T-helper 1 cell treated with Interleukin-12 subunit alpha and Interleukin-12 subunit beta and Interleukin-4 antibody, amounts not matched to agents 30 μg/mL and 1 μg/mL, for 36 hours (primary cell): ENCODE results near the gene SORCS1.

Experiments
- H3K27ac Mint-ChIP-seq: one replicate; pipeline ENCODE4 v1.8.0; 2021; ENCODE audit warnings: mild to moderate bottlenecking, mixed read lengths
- H3K27me3 Mint-ChIP-seq: one replicate; pipeline ENCODE4 v1.8.0; 2021; ENCODE audit warnings: low read depth, mixed read lengths
- H3K36me3 Mint-ChIP-seq: one replicate; pipeline ENCODE4 v1.8.0; 2021; ENCODE audit warnings: low read depth, mixed read lengths
- H3K4me1 Mint-ChIP-seq: one replicate; pipeline ENCODE4 v1.8.0; 2021; ENCODE audit warnings: low read depth, mixed read lengths
- H3K4me3 Mint-ChIP-seq: one replicate; pipeline ENCODE4 v1.8.0; 2021; ENCODE audit warnings: mild to moderate bottlenecking, moderate library complexity, mixed read lengths
- H3K9me3 Mint-ChIP-seq: one replicate; pipeline ENCODE4 v1.8.0; 2021; ENCODE audit warnings: mixed read lengths

The SORCS1 gene

GRCh38 chr10:106563384-106563783 lies 601.1 kb downstream of the SORCS1 start:
- no peaks in the 10 kb centered on the region for H3K27me3 Mint-ChIP-seq
- H3K9me3 Mint-ChIP-seq = no peaks in the 10 kb centered on the region
- no peak overlapping the region for H3K27ac Mint-ChIP-seq
- H3K4me1 Mint-ChIP-seq = no peaks in the 10 kb centered on the region
- H3K36me3 Mint-ChIP-seq = no peaks in the 10 kb centered on the region
- H3K4me3 Mint-ChIP-seq = no peak overlapping the region

GRCh38 chr10:106560925-106561640 lies 603.4 kb downstream of the SORCS1 start:
- Mint-ChIP-seq H3K27ac (no peak overlapping the region), H3K36me3 (no peaks in the 10 kb centered on the region), H3K4me3 (no peak overlapping the region), H3K9me3 (no peaks in the 10 kb centered on the region), H3K4me1 (no peaks in the 10 kb centered on the region), H3K27me3 (no peaks in the 10 kb centered on the region)

- no peaks in the 10 kb centered on the region for H3K27me3 Mint-ChIP-seq
- H3K4me1 Mint-ChIP-seq = no peaks in the 10 kb centered on the region
- H3K9me3 Mint-ChIP-seq = no peaks in the 10 kb centered on the region
- H3K27ac Mint-ChIP-seq = no peak overlapping the region
- no peaks in the 10 kb centered on the region for H3K36me3 Mint-ChIP-seq
- H3K4me3 Mint-ChIP-seq = no peak overlapping the region
Measured at GRCh38 chr10:106559442-106559841, 605.1 kb downstream of the SORCS1 start.

GRCh38 chr10:106557951-106558733 lies 606.4 kb downstream of the SORCS1 start:
- Mint-ChIP-seq H3K27ac (no peak overlapping the region), H3K36me3 (no peaks in the 10 kb centered on the region), H3K27me3 (no peaks in the 10 kb centered on the region), H3K4me3 (no peak overlapping the region), H3K4me1 (no peaks in the 10 kb centered on the region), H3K9me3 (no peaks in the 10 kb centered on the region)

GRCh38 chr10:106557053-106557452 lies 607.5 kb downstream of the SORCS1 start:
- Mint-ChIP-seq H3K9me3 (no peaks in the 10 kb centered on the region), H3K27me3 (no peaks in the 10 kb centered on the region), H3K4me3 (no peak overlapping the region), H3K27ac (no peak overlapping the region), H3K36me3 (no peaks in the 10 kb centered on the region), H3K4me1 (no peaks in the 10 kb centered on the region)

GRCh38 chr10:106555599-106555998 lies 608.9 kb downstream of the SORCS1 start:
- H3K4me3 Mint-ChIP-seq = no peak overlapping the region
- no peaks in the 10 kb centered on the region for H3K4me1 Mint-ChIP-seq
- H3K36me3 Mint-ChIP-seq = no peaks in the 10 kb centered on the region
- H3K27ac Mint-ChIP-seq = no peak overlapping the region
- H3K9me3 Mint-ChIP-seq = no peaks in the 10 kb centered on the region
- H3K27me3 Mint-ChIP-seq = no peaks in the 10 kb centered on the region

DNA sequence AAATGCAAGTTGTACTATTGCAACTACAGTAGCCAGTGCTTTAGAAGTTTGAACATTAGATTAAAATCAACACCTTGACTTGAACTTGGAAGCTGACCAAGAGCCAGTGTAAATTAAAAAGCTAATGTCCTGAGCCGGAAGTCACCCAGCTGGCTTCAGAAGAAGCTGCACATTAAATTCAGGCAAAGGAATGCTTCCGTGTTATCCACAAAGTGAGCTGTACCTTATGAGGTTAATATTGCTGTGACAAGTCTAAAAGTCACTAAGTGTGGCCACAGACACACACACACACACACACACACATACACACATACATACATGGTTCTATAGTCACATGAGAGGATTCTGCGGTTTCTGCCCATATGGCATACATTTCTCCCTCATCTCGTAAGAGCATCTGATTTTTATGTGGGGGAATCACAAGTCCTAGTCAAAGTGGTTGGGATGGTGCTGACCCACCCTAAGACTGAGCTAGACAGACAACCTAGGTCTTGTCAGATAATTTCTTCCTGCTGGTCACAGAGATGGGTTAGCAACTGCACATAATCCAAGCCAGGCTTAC lies 612.9 kb downstream of the SORCS1 start:
- Mint-ChIP-seq H3K4me3 (no peak overlapping the region), H3K9me3 (no peaks in the 10 kb centered on the region), H3K4me1 (no peaks in the 10 kb centered on the region), H3K36me3 (no peaks in the 10 kb centered on the region), H3K27me3 (no peaks in the 10 kb centered on the region), H3K27ac (no peak overlapping the region)

DNA sequence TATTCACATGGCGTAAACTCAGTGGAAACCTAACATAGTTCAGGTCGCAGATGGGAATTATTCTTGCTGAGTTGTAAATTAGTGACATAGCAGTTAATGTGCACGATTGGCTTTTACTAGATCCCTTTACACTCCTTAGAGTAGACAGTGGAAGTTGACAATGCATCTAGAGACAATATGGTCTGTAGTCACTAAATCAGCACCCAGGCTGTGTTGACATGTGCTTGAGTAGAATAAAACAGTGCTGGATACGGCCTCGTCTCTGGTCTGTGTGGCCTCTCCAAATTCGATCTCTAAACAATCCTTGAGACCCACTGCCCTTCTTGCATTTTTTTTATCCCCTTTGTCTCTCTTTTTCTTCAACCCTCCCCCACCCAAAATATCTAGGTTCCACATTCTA lies 615.7 kb downstream of the SORCS1 start:
- Mint-ChIP-seq H3K36me3 (no peaks in the 10 kb centered on the region), H3K9me3 (no peaks in the 10 kb centered on the region), H3K27ac (no peak overlapping the region), H3K4me1 (no peaks in the 10 kb centered on the region), H3K27me3 (no peaks in the 10 kb centered on the region), H3K4me3 (no peak overlapping the region)

GRCh38 chr10:106547047-106547635 lies 617.4 kb downstream of the SORCS1 start:
- Mint-ChIP-seq H3K9me3 (no peaks in the 10 kb centered on the region), H3K36me3 (no peaks in the 10 kb centered on the region), H3K4me1 (no peaks in the 10 kb centered on the region), H3K27ac (no peak overlapping the region), H3K27me3 (no peaks in the 10 kb centered on the region), H3K4me3 (no peak overlapping the region)

DNA sequence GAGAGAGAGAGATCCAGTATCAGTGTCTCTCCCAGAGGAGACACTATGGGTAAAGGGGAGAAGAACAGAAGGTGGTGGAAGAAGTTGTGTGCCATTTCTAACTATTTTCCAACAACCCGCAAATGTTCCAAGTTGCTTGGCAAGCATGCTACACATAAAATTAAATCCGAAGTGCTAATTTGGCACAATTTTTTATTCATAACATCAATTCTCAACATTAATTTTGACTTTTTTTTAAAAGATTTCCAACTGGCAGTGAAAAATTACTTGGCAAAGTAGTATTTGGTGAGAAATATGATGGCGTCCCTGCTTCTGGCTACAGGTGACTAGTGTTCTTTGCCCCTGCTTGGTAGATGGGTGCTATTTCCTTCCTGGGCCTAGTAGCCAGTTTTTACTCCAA lies 622.0 kb downstream of the SORCS1 start:
- H3K27me3 Mint-ChIP-seq = no peaks in the 10 kb centered on the region
- no peaks in the 10 kb centered on the region for H3K4me1 Mint-ChIP-seq
- no peaks in the 10 kb centered on the region for H3K9me3 Mint-ChIP-seq
- no peak overlapping the region for H3K27ac Mint-ChIP-seq
- no peaks in the 10 kb centered on the region for H3K36me3 Mint-ChIP-seq
- no peak overlapping the region for H3K4me3 Mint-ChIP-seq

DNA sequence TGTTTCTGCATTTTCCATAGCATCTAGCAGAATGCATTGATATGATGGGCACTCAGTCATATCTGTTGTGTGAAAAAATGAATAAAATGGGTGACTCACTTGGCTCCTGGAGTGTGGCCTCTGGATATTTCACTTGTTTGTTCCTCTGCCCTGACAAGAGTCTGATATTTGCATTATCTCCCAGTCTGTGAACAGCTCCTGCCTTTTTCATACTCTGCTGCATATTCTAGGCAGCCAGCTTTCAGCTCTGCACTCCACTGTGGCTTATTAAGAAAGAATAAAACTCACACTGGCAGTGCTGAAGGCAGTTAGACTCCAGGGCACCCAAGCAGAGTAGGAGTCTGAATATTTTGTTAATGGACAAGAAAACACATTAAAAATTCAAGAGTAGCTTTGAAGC lies 623.9 kb downstream of the SORCS1 start:
- Mint-ChIP-seq H3K36me3 (no peaks in the 10 kb centered on the region), H3K9me3 (no peaks in the 10 kb centered on the region), H3K27ac (no peak overlapping the region), H3K27me3 (no peaks in the 10 kb centered on the region), H3K4me3 (no peak overlapping the region), H3K4me1 (no peaks in the 10 kb centered on the region)

- Mint-ChIP-seq H3K36me3 (no peaks in the 10 kb centered on the region), H3K9me3 (no peaks in the 10 kb centered on the region), H3K27me3 (no peaks in the 10 kb centered on the region), H3K4me3 (no peak overlapping the region), H3K4me1 (no peaks in the 10 kb centered on the region), H3K27ac (no peak overlapping the region)
Measured at GRCh38 chr10:106537866-106538265, 626.6 kb downstream of the SORCS1 start.

- Mint-ChIP-seq H3K9me3 (no peaks in the 10 kb centered on the region), H3K27ac (no peak overlapping the region), H3K4me1 (no peaks in the 10 kb centered on the region), H3K36me3 (no peaks in the 10 kb centered on the region), H3K4me3 (no peak overlapping the region), H3K27me3 (no peaks in the 10 kb centered on the region)
Measured at GRCh38 chr10:106535304-106535953, 629.1 kb downstream of the SORCS1 start.

DNA sequence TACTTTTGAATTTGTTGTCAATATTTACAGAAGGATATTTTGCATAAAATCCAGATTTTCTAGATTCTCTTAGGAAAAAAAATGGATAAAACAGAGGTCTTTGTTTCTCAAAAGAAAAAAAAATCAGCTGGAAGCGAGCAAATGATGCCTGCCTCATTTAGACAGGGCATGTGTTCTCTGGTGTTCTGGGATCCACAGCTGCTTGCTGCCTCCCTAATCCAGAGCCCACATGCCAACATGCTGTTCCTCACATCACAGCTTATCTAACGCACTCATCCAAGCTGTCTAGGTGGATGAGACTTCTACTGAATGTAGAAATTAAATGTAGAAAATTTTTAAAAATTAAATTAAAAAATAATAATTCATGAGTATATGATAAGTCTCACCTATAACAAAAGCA lies 630.1 kb downstream of the SORCS1 start:
- H3K9me3 Mint-ChIP-seq = no peaks in the 10 kb centered on the region
- H3K27ac Mint-ChIP-seq = no peak overlapping the region
- H3K4me3 Mint-ChIP-seq = no peak overlapping the region
- H3K36me3 Mint-ChIP-seq = no peaks in the 10 kb centered on the region
- no peaks in the 10 kb centered on the region for H3K27me3 Mint-ChIP-seq
- H3K4me1 Mint-ChIP-seq = no peaks in the 10 kb centered on the region
